Stimulated activated CD4-positive, alpha-beta T cell treated with anti-CD3 and anti-CD28 coated beads, Interleukin-1b, Interleukin-23, amount 100 ng/mL, for 48 hours (primary cell): ENCODE measurements around the gene ULK2.
"Not testable (repeated sequence)": the region's sequence is repeated elsewhere in the genome, so short reads cannot be mapped to it uniquely, and the experiment has no call there.

Source experiments
- DNase-seq: peaks from one replicate; pipeline ENCODE4 v3.0.0-alpha.2; 2020

ULK2 gene

GRCh38 chr17:19867329-19868078 lies at the start of gene ULK2:
Gene ULK2, minus strand, starts transcription at chr17:19867936. Its CDS starts 519 bp downstream, at chr17:19867417.
- DNase-seq: peak; percentile 41

DNA sequence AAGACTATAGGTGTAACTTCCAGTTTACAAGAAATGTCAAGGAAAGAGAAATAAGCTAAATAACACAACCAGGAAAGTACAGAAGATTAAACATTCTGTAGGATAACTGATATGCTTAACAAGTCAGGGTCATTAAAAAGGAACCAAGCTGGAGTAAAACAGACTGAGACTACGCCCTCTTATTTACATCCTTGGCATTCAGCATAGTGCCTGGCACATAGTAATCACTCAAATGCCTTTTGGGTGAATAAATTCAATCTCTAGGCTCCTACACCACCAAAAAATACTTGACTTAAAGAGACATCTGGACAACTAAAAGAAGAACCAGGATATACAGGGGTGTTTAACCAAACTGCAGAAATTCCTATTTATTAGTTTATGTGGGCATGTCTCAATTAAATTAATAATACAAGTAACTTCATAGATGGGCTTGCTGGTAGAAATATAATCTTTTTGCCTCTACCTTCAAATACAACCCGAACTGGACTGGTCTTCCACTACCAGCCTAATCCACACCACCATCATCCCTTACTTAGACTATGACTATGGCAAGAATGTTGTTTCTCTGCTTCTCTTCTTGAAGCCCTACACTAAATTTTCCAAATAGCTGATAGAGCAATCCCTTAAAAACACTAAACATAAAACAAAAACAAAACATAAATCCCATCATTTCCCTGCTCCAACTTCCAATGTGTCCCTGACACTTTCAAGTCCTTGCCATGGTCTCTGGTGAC lies 47.7 kb upstream of the ULK2 start:
- no peak for DNase-seq

DNA sequence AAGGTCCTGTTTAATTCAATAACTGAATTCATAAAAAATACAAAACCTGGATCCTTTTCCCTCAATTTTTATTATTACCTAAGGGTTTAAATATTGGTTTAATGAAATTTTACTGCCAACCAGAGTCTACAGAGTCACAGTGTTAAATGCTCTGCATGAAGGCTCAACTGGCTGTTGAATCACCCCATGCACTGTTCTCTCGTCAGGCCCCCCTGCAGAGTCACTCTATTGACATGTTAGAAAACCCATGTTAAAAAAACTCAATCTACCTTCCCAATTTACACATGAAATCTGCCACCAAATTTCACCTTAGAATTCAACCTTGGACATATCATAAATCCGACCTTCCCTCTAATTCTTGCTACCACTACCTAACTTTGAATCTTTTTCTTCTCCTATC lies 43.3 kb upstream of the ULK2 start:
- DNase-seq: no peak

DNA sequence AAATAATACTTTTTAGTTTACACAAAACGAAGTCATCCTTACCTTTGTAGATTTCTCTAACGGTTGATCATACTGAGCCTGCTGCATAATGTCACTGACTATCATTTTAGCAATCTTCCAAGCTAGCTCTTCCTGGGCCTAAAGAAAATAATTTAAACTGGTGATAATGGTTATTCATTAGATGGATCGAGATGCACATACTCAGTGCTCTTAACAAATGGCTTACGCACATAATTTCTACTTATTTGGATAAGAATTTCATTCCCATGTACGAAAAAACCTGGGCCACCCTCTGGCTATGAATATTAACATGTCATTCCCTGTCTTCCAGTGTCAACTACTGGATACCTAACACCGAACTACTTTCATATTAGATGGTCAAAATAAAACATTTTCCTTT lies 41.4 kb upstream of the ULK2 start:
- no peak for DNase-seq

DNA sequence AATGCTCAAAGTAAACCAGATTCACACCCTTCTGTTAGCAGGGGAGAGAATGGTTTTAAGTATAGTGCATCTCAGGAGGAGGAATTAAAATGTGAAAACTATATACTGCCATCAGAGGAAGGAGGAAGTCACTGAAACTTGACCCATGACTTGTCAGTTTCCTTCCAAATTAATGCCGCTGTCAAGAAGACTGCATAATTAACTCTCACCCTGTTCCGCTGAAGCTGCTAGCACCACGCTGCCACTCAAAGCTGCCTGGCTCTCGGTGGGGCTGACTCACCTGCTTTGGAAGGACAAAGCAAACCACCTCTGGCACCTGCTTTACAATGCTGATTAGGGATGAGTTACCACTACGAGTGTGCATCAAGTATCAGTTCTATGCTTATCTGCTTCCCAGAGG lies 37.8 kb upstream of the ULK2 start:
- DNase-seq: no peak

DNA sequence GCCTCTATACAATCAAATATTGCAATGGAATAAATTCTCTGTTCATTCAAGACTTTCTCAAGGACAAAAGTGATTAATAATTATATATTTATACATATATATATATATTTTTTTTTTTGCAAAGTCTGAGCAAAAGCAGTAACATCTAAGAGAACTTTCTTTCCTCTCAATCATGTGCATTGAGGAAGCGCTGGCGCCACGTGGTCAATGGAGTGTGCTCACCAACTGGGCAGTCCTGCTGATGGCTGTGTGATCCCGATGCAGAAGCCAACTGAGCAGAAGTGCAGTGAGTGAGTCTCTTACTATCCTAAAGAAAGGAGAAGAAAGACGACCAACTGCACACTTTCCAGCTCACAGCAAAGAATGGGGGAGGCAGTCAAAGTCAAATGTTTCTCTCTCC lies 37.2 kb upstream of the ULK2 start:
- DNase-seq: no peak

- DNase-seq: no peak
Observed at GRCh38 chr17:19904412-19904811, 36.7 kb upstream of the ULK2 start.

GRCh38 chr17:19900809-19901208 lies 33.1 kb upstream of the ULK2 start:
- no peak for DNase-seq

- no peak for DNase-seq
Observed at GRCh38 chr17:19897903-19898302, 30.2 kb upstream of the ULK2 start.

DNA sequence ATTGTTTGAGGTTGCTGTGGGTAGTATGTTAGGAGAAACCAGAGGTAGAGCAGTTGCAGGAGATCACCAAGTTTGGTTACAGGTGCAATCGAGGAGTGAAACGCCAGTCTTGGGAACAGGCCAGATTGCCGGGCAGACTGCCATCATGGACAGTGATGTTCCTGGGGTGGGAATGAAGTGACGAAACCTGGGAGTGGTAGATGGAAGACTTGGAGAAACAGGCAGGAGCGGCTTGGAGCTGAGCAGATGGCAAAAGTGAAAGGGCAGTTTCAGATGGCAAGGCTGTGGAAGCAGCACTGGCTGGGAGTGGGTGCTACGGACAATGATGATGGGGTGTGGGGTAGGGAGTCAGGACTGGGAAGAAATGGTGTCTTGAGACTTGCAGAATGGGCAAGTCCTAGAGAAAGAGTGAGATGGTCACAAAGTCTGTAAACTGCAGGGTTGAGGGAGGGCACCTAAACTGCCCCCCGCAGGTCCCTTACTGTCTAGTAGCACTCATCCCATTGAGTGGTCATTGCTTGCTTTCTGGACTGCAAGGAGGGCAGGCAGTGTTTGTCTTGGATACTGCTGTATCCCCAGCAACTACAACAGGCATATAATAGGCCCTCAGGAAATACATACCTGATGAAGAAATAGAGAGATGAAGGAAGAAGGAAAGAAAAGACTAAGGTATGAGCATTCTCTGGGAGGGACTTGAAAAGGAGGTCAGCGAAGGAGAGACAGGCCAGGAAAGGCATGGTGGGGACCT lies 29.5 kb upstream of the ULK2 start:
- DNase-seq: no peak

GRCh38 chr17:19896679-19897078 lies 28.9 kb upstream of the ULK2 start:
- no peak for DNase-seq

GRCh38 chr17:19890554-19890953 lies 22.8 kb upstream of the ULK2 start:
- not testable (repeated sequence) for DNase-seq

DNA sequence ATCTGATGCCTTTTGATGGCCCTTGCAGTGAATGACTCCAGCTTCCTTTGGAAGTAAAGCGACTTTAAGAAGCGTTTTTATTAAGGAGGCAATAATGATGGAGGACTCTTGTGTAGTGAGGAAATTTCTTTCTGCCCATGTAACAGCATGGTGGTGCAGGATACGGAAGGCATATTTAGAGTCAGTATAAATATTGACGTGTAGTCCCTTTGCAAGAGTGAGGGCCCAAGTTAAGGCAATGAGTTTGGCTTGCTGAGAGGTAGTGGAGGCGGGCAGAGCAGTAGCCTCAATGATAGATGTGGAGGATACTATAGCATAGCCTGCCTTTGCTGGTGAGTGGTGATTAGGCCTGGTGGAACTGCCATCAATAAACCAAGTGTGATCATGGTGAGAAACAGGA lies 22.3 kb upstream of the ULK2 start:
- not testable (repeated sequence) for DNase-seq

DNA sequence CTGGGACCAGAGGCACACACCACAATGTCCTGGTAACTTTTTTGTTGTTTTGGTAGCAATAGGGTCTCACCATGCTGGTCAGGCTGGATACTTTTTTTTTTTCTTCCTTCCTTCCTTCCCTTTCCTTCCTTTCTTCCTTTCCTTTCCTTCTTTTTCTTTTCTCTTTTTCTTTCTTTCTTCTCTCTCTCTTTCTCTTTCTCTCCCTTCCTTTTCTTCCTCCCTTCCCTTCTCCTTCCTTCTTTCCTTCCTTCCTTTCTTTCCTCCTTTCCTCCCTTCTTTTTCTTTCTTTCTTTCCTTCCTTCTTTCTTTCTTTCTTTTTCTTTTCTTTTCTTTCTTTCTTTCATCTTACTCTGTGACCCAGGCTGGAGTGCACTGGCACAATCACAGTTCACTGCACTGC lies 18.4 kb upstream of the ULK2 start:
- no peak for DNase-seq

GRCh38 chr17:19883537-19884215 lies 15.9 kb upstream of the ULK2 start:
- no peak for DNase-seq

GRCh38 chr17:19880393-19880792 lies 12.7 kb upstream of the ULK2 start:
- DNase-seq: no peak

DNA sequence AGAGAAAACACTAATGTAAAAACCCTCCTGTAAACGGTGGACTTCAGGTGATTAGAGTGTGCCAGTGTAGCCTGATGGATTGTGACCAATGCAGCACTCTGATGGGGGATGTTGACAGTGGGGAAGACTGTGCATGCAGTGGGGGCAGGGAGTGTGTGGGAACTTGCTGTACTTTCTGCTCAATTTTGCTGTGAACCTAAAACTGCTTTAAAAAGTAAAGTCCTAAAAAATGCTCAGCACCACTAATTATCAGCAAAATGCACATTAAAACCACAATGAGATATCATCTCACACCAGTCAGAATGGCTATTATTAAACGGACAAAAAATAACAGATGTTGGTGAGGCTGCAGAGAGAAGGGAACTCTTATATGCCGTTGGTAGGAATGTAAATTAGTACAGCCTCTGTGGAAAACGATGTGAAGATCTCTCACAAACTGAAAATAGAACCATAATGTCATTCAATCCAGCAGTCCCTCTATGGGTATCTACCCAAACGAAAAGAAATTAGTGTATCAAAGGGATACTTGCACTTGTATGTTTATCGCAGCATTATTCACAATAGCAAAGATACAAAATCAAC lies 9.7 kb upstream of the ULK2 start:
- DNase-seq: no peak

GRCh38 chr17:19876529-19877161 lies 8.9 kb upstream of the ULK2 start:
- no peak for DNase-seq

DNA sequence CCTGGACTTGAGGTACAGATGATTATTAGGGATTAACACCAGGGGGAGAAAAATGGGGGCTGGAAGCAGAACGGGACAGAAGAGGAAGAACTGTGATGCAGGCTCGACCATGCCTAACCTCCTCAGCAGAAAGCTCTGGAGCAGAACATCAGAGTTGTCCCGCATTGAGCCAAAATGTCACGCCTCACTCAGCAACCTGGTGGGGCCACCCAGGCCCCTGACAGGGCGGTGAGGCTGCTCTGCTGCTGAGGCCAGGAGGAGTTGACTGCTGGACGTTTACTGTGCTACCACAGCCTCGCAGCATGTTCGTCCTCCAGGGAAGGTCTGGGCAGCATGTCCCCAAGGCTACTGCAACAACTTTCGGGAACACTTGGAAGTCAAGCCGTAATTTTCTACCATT lies 6.5 kb upstream of the ULK2 start:
- DNase-seq: no peak

DNA sequence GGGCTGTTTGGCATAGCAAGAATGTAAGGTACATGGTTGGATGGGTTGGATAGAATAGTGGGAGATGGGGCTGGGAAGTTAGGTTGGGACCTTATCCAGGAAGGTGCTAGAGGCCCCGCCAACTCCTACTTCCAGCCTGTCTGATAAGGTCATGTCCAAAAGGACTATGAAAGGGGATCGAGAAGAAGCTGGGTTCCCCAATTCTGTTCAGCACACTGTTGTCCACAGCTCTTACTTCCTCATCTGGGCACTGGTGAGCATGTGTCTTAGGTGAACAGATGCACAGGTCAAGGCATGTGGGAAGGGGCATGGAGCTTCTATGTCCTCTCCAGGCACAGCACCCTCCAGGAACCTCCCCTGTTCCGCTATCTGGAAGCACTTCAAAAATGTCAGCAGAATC lies 5.6 kb upstream of the ULK2 start:
- DNase-seq: no peak

DNA sequence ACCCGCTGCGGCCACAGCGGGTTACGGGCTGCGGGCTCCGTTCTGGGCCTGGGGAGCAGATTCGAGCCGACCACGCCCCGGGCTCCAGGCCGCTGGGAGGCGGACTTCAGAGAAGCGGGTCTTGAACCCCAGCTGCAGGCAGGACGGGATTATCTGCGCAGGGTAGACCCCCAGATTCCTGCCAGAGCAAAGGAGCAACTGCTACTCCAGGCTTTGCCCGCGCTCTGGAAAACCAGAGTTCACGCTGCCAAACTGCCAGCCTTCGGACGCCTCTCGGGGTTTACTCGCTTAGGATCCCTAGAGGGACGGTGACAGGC lies 301 bp upstream of the ULK2 start:
- no peak for DNase-seq

GRCh38 chr17:19867079-19867328 lies 732 bp downstream of the ULK2 start:
- DNase-seq: peak; percentile 34

DNA sequence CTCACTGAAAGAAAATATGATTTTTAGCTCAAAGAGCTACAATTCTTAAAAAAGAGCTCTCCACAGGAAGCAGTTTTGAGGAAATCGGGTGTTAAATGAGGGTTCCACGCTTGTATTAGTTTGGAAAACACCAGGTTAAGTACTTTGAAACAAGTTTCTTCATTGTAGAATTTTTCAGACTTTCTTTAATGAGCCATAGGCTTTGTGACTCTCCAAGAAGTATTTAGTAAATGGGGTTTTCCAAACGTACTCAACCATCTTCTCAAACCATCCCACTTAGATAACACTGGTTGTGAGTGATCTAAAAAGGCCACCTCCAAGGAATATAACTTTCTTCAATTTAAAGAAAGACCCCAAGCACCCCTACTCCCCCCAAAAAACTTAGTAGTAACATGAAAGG lies 2.7 kb downstream of the ULK2 start:
- no peak for DNase-seq
